ENCODE data around the gene SLC35B1.

Gene SLC35B1, protein sequence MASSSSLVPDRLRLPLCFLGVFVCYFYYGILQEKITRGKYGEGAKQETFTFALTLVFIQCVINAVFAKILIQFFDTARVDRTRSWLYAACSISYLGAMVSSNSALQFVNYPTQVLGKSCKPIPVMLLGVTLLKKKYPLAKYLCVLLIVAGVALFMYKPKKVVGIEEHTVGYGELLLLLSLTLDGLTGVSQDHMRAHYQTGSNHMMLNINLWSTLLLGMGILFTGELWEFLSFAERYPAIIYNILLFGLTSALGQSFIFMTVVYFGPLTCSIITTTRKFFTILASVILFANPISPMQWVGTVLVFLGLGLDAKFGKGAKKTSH

DNA sequence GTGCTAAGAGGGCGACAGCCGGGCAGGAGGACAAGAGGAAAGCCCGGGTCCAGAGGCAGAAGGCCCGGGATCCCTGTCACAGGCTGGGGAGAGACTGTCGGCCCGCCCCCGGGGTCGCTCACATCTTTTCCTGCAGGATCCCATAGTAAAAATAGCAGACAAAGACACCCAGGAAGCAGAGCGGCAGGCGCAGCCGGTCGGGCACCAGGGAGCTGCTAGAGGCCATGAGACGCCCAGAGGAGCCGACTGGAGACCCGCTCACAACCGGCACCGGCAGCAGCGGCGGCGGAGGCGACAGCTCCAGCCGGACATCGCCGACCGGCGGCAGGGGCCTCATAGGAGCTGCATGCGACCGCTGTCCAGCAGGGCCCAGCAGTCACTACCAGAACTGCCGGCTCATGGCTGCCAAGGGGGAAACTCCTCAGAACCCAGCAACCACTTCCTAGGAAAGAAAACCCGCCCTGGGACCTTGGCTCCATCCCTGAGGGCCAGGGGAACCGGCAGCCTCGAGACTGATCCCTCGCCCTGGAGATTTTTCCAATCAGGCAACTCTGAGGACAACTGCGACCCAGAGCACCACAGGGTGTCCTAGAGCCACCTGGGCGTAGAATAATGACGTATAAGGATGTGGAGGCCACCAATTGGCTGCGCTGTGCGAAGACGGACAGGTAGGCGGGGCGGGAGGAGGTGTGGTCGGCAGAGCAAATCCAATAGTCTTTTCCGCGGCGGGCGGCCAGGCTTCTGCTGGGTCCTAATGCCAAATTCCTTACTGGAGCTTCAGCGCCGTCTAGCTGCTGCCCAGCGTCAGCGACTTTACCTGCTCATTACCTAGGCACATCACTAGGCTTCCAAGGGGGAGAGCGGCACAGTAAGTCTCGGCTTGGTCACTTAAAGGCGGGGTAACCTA, at the start of gene SLC35B1:
SLC35B1 (minus strand) TSS at position 357 of the 907 bp plus-strand sequence; CDS start at position 226, 131 bp downstream.
- POLR2A ChIA-PET (ENCODE audit: low non-redundant PET): interaction anchor here (1.4 kb wide), 1 partner anchor 56 kb away, joined by 3 read pairs; the partner anchor contains the start of gene FAM117A
- TF ChIP-seq, protein P1, sequence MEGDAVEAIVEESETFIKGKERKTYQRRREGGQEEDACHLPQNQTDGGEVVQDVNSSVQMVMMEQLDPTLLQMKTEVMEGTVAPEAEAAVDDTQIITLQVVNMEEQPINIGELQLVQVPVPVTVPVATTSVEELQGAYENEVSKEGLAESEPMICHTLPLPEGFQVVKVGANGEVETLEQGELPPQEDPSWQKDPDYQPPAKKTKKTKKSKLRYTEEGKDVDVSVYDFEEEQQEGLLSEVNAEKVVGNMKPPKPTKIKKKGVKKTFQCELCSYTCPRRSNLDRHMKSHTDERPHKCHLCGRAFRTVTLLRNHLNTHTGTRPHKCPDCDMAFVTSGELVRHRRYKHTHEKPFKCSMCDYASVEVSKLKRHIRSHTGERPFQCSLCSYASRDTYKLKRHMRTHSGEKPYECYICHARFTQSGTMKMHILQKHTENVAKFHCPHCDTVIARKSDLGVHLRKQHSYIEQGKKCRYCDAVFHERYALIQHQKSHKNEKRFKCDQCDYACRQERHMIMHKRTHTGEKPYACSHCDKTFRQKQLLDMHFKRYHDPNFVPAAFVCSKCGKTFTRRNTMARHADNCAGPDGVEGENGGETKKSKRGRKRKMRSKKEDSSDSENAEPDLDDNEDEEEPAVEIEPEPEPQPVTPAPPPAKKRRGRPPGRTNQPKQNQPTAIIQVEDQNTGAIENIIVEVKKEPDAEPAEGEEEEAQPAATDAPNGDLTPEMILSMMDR (conservative IDR thresholded peaks at IDR 0.05; ENCODE audit: low read depth): peak; percentile 98
- DNase-seq (ENCODE audit: low spot score): peak; percentile 100
- H3K27ac ChIP-seq: peak within 1 kb of the TSS; percentile 88
- CTCF ChIA-PET: interaction anchor here (0.5 to 1.8 kb wide), 16 partner anchors 12 to 512 kb away, joined by 3 to 8 read pairs (median 4); no protein-coding TSS in a partner anchor

DNA sequence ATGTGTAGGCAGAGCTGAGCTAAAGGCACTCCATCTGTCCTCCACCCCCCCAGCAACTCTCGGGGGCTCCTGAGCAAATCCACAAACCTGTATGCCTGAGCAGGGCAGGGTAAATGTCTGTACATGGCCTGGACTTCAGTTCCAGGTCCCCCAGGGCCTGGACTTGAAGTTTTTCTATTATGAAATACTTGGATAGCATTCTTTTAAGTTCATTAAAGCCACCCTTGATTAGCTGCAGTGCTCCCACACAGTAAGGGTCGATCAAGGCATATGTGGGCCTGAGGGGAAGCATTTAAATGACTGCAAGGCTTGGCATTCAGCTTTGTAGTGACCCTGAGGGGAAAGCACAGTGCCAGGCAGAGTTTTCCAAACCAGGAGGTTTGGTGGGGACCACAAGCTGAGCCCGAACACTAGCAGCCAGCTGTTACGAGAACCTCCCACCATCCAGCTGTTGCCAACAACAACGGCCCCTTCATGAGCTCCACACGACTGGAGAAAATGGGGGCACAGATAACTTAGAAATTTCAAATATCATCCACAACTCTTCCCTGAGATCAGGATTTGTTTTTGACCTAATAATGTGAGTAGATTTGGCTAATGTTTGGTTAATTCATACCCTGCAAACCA, 49.5 kb upstream of the SLC35B1 start:
- ChIA-PET CTCF (interaction anchor here (0.6 to 1.7 kb wide), 2 partner anchors 9 to 10 kb away, joined by 3 to 6 read pairs; no protein-coding TSS in a partner anchor), POLR2A (ENCODE audit: low non-redundant PET) (interaction anchor here (0.6 kb wide), 1 partner anchor 154 kb away, joined by 4 read pairs; no protein-coding TSS in a partner anchor)
- TF ChIP-seq, protein P1 (conservative IDR thresholded peaks at IDR 0.05; ENCODE audit: low read depth): no peak
- DNase-seq (ENCODE audit: low spot score): no peak
- H3K27ac ChIP-seq: no peak overlapping the region

DNA sequence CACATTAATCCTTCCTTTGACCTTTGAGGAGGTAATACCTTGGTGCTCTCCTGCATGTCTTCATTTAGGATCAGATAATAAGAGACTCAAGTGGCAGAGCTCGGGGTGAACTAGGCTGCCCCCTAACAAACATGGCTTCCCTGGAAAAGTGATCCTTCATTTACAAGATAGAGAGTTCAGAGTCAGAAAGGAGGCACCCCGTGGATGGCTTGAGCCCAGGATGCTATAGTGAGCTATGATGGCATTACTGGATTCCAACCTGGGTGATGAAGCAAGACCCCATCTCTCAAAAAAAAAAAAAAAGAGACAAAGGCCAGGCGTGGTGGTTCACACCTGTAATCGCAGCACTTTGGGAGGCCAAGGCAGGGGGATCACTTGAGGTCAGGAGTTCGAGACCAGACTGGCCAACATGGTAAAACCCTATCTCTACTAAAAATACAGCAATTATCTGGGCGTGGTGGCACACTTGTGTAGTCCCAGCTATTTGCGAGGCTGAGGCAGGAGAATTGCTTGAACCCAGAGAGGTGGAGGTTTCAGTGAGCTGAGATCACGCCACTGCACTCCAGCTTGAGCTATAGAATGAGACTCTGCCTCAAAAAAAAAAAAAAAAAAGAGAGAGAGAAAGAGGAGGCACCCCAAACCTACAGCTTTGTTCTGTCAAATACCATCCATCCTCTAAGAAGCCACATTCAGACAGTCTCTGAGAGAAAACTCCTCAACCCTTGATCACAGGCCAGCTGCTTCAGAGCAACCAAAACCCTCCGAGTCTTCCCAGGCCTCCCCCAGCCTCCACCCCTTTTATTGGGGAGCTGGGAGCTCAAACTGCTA, 48.8 kb upstream of the SLC35B1 start:
- ChIA-PET POLR2A (ENCODE audit: low non-redundant PET) (interaction anchor here (0.6 kb wide), 1 partner anchor 155 kb away, joined by 4 read pairs; no protein-coding TSS in a partner anchor), CTCF (interaction anchor here (0.6 to 1.7 kb wide), 2 partner anchors 8 to 9 kb away, joined by 3 to 6 read pairs; no protein-coding TSS in a partner anchor)
- no peak overlapping the region for H3K27ac ChIP-seq
- no peak for DNase-seq (ENCODE audit: low spot score)
- TF ChIP-seq, protein P1 (conservative IDR thresholded peaks at IDR 0.05; ENCODE audit: low read depth): no peak

DNA sequence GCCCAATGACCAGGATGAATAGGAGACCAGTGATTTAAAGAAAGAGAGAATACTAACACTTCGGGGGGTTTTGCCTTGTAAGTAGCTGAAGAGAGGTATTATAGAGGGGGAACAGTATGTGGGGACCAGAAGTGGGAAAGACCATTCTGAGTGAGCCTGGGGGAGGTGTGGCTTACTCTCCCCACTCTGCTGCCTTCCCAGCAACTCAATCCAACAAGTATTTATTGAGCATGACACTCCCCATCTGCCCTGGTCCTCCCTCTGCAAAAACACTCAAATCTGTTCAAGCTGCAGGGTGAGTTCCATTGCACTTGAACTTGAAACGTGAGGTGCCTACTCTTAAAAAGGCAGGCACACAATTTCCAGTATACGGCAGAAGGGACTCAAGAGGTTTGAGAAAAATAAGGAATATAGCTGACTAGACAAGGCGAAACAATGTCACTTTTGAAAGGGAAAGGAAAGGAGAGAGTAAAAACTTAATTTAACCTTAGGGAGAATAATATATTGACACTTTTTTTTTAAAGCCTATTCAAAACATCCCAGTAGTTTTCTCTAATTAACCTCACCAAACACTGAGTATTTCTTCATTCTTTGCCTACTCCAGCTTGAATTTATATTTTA, 48.0 kb upstream of the SLC35B1 start:
- ChIA-PET CTCF (no interaction called here), POLR2A (ENCODE audit: low non-redundant PET) (no interaction called here)
- TF ChIP-seq, protein P1 (conservative IDR thresholded peaks at IDR 0.05; ENCODE audit: low read depth): no peak
- no peak overlapping the region for H3K27ac ChIP-seq
- DNase-seq (ENCODE audit: low spot score): no peak

DNA sequence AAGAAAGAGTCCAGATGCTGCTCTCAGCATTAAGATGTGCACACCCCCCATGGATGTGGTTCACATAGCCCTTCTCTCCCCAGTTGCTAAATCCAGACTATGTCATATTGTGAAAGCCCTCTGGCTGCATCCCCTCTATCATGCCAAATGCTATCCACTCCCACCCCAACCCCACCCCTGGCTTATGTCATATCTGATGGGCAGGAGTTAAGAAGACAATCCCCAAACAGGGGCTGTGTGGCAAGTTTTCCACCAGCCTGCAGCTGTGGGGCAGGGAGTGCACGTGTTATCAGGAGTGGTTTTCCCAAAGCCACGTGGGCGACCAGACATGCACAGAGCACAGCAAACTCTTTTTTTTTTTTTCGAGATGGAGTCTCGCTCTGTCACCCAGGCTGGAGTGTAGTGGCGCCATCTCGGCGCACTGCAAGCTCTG, 46.2 kb upstream of the SLC35B1 start:
- ChIA-PET CTCF (interaction anchor here (0.6 kb wide), 1 partner anchor 238 kb away, joined by 3 read pairs; no protein-coding TSS in a partner anchor), POLR2A (ENCODE audit: low non-redundant PET) (no interaction called here)
- TF ChIP-seq, protein P1 (conservative IDR thresholded peaks at IDR 0.05; ENCODE audit: low read depth): no peak
- DNase-seq (ENCODE audit: low spot score): no peak
- H3K27ac ChIP-seq: no peak overlapping the region

Measured in RWPE1 (cell line).